Mesenchymal stem cell (in vitro differentiated cells and primary cell): ENCODE measurements around the gene PRIM2.
"Not testable (repeated sequence)": the region's sequence is repeated elsewhere in the genome, so short reads cannot be mapped to it uniquely, and the experiment has no call there.

Source experiments
- DNase-seq: peaks from one replicate; pipeline ENCODE4 v3.0.0-alpha.2; 2013
- H2AFZ ChIP-seq: one replicate; pipeline ENCODE4 v1.6.1; 2013; ENCODE audit warnings: low read depth, mild to moderate bottlenecking, control low read depth, inconsistent platforms, low read length, moderate library complexity
- H2AK5ac ChIP-seq: 2 replicates; pipeline ENCODE4 v1.6.1; 2013; ENCODE audit warnings: low read length, moderate library complexity, mild to moderate bottlenecking, inconsistent platforms; ENCODE audit not compliant: severe bottlenecking
- H2BK120ac ChIP-seq: one replicate; pipeline ENCODE4 v1.6.1; 2013; ENCODE audit warnings: low read depth, mild to moderate bottlenecking, inconsistent platforms, low read length, moderate library complexity
- H2BK12ac ChIP-seq, 2 experiments: one replicate each; pipeline ENCODE4 v1.6.1; 2013; ENCODE audit warnings: inconsistent platforms in 2 of 2, low read length in 2 of 2, mild to moderate bottlenecking in 2 of 2, moderate library complexity in 2 of 2, control low read depth in 1 of 2
- H2BK15ac ChIP-seq: one replicate; pipeline ENCODE4 v1.6.1; 2013; ENCODE audit warnings: mild to moderate bottlenecking, low read depth, inconsistent platforms; ENCODE audit not compliant: poor library complexity, severe bottlenecking
- H2BK5ac ChIP-seq: 2 replicates; pipeline ENCODE4 v1.6.1; 2013; ENCODE audit warnings: low read depth, mild to moderate bottlenecking, low read length, control low read depth, inconsistent platforms; ENCODE audit not compliant: poor library complexity, severe bottlenecking
- H3K14ac ChIP-seq, 2 experiments: one replicate each; pipeline ENCODE4 v1.6.1; 2013; ENCODE audit warnings: inconsistent platforms in 2 of 2, low read length in 2 of 2, control low read depth in 1 of 2, mild to moderate bottlenecking in 1 of 2, moderate library complexity in 1 of 2
- H3K18ac ChIP-seq, 2 experiments: one replicate each; pipeline ENCODE4 v1.6.1; 2013; ENCODE audit warnings: inconsistent platforms in 2 of 2, low read length in 2 of 2, control low read depth in 1 of 2, low read depth in 1 of 2, mild to moderate bottlenecking in 1 of 2
- H3K23ac ChIP-seq, 2 experiments: one replicate each; pipeline ENCODE4 v1.6.1; 2013; ENCODE audit warnings: inconsistent platforms in 2 of 2, low read length in 2 of 2, mild to moderate bottlenecking in 2 of 2, moderate library complexity in 2 of 2, control low read depth in 1 of 2
- H3K27ac ChIP-seq: 2 replicates; pipeline ENCODE4 v1.5.1; 2013; ENCODE audit warnings: mild to moderate bottlenecking, moderate library complexity, low read length, control low read depth, inconsistent platforms; ENCODE audit not compliant: poor library complexity, severe bottlenecking
- H3K27me3 ChIP-seq, 2 experiments: 2 replicates each; pipeline versions ENCODE4 v1.6.1 to v1.7.0; 2013; ENCODE audit warnings: low read length in 2 of 2, mild to moderate bottlenecking in 2 of 2, moderate library complexity in 2 of 2, control low read depth in 1 of 2, inconsistent platforms in 1 of 2; ENCODE audit not compliant: control insufficient read depth in 1 of 2, insufficient read depth in 1 of 2
- H3K36me3 ChIP-seq, 2 experiments: 2 replicates each; pipeline versions ENCODE4 v1.6.1 to v1.7.0; 2013; ENCODE audit warnings: low read length in 2 of 2, control low read depth in 1 of 2, inconsistent platforms in 1 of 2, low read depth in 1 of 2, mild to moderate bottlenecking in 1 of 2; ENCODE audit not compliant: insufficient read depth in 2 of 2, control insufficient read depth in 1 of 2
- H3K4ac ChIP-seq, 2 experiments: one replicate each; pipeline ENCODE4 v1.6.1; 2013; ENCODE audit warnings: inconsistent platforms in 2 of 2, low read length in 2 of 2, mild to moderate bottlenecking in 2 of 2, moderate library complexity in 2 of 2, control low read depth in 1 of 2, low read depth in 1 of 2
- H3K4me1 ChIP-seq: 2 replicates; pipeline ENCODE4 v1.6.1; 2013; ENCODE audit warnings: low read depth, low read length, control low read depth; ENCODE audit not compliant: control insufficient read depth, insufficient read depth
- H3K4me2 ChIP-seq: 2 replicates; pipeline ENCODE4 v1.6.1; 2013; ENCODE audit warnings: low read length, mild to moderate bottlenecking, inconsistent platforms; ENCODE audit not compliant: poor library complexity, severe bottlenecking
- H3K4me3 ChIP-seq, 2 experiments: 2 replicates each; pipeline versions ENCODE4 v1.5.1 to v1.7.0; 2013; ENCODE audit warnings: low read length in 2 of 2, mild to moderate bottlenecking in 2 of 2, control low read depth in 1 of 2, low read depth in 1 of 2; ENCODE audit not compliant: insufficient read depth in 1 of 2
- H3K79me1 ChIP-seq: replicated peaks from 2 replicates; pipeline ENCODE4 v1.6.1; 2013; ENCODE audit warnings: mild to moderate bottlenecking, control low read depth, low read length, inconsistent platforms; ENCODE audit not compliant: poor library complexity, severe bottlenecking
- H3K9ac ChIP-seq: 2 replicates; pipeline ENCODE4 v1.7.0; 2013; ENCODE audit warnings: mild to moderate bottlenecking, low read length, moderate library complexity
- H3K9me3 ChIP-seq: 2 replicates; pipeline ENCODE4 v1.7.0; 2013; ENCODE audit warnings: mild to moderate bottlenecking, low read length; ENCODE audit not compliant: control insufficient read depth
- H4K8ac ChIP-seq: one replicate; pipeline ENCODE4 v1.6.1; 2013; ENCODE audit warnings: inconsistent platforms, mild to moderate bottlenecking, low read length, moderate library complexity
- H4K91ac ChIP-seq: one replicate; pipeline ENCODE4 v1.6.1; 2013; ENCODE audit warnings: mild to moderate bottlenecking, low read length, inconsistent platforms
- WGBS: methylation state at CpG from one replicate; pipeline ENCODE4 v1.1.7; 2013; ENCODE audit warnings: mixed read lengths; 5-methylcytosine and 5-hydroxymethylcytosine counted together

PRIM2 gene

GRCh38 chr6:57306273-57306672 lies 11.2 kb upstream of the PRIM2 start:
- Histone ChIP-seq H3K18ac (no peak overlapping the region), H3K4me3 (no peak overlapping the region), H3K14ac (no peak overlapping the region), H3K4me2 (no peak overlapping the region), H2BK120ac (no peak overlapping the region), H3K4ac (no peak overlapping the region), H2AFZ (no peak overlapping the region), H3K36me3 (no peaks in the 10 kb centered on the region), H2BK15ac (no peak overlapping the region), H3K23ac (no peak overlapping the region), H4K8ac (no peak overlapping the region), H2BK5ac (no peak overlapping the region), H2AK5ac (no peak overlapping the region), H2BK12ac (no peak overlapping the region), H3K9ac (peak overlapping the region; percentile 30), H3K9me3 (no peaks in the 10 kb centered on the region), H3K27ac (no peak overlapping the region), H3K27me3 (no peaks in the 10 kb centered on the region), H4K91ac (no peak overlapping the region), H3K79me1 (no peaks in the 10 kb centered on the region), H3K4me1 (peaks cover 4% of the 10 kb centered on the region)
- 95% methylated on average over 3 of the region's 5 CpGs for WGBS
- no peak for DNase-seq

- H3K9ac ChIP-seq = no peak overlapping the region
- no peak overlapping the region for H3K4me3 ChIP-seq
Measured at GRCh38 chr6:57307850-57308249, 9.6 kb upstream of the PRIM2 start.

DNA sequence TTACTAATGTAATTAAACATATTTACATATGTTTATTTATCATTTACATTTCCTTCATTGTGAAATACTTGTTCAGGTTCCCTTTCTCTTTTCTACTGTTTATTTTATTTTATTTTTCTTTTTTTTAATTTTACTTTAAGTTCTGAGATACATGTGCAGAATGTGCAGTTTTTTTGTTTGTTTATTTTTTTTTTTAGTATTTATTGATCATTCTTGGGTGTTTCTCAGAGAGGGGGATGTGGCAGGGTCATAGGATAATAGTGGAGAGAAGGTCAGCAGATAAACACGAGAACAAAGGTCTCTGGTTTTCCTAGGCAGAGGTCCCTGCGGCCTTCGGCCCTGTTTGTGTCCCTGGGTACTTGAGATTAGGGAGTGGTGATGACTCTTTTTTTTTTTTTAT lies 8.7 kb upstream of the PRIM2 start:
- not testable (repeated sequence) for H3K79me1 ChIP-seq, H3K18ac ChIP-seq, H3K27ac ChIP-seq, H3K4me1 ChIP-seq, H2BK120ac ChIP-seq, H2AFZ ChIP-seq, H3K4ac ChIP-seq, H3K27me3 ChIP-seq, H3K9me3 ChIP-seq, H3K4me3 ChIP-seq, H3K4me2 ChIP-seq, H4K8ac ChIP-seq, H2BK5ac ChIP-seq, H2BK15ac ChIP-seq, H3K14ac ChIP-seq, H3K9ac ChIP-seq, H3K23ac ChIP-seq, H3K36me3 ChIP-seq, H2AK5ac ChIP-seq, H4K91ac ChIP-seq, DNase-seq, H2BK12ac ChIP-seq
- WGBS = no CpG with 5 or more reads among the region's 3 CpGs

More at GRCh38 chr6:57307850-57308249, 9.6 kb upstream of the PRIM2 start:
- no peak overlapping the region for H3K4me2 ChIP-seq
- H2BK12ac ChIP-seq = no peak overlapping the region
- H3K9me3 ChIP-seq = no peaks in the 10 kb centered on the region
- H4K91ac ChIP-seq = no peak overlapping the region
- no CpG with 5 or more reads among the region's 1 CpG for WGBS
- no peak overlapping the region for H2BK5ac ChIP-seq
- no peak overlapping the region for H2BK15ac ChIP-seq
- no peak overlapping the region for H3K23ac ChIP-seq
- no peak overlapping the region for H3K14ac ChIP-seq
- no peaks in the 10 kb centered on the region for H3K79me1 ChIP-seq
- H3K4me1 ChIP-seq = peaks cover 6% of the 10 kb centered on the region
- no peak overlapping the region for H3K4ac ChIP-seq
- no peak for DNase-seq
- no peaks in the 10 kb centered on the region for H3K36me3 ChIP-seq
- H3K18ac ChIP-seq = no peak overlapping the region
- H2AFZ ChIP-seq = no peak overlapping the region
- H3K27ac ChIP-seq = no peak overlapping the region
- H2AK5ac ChIP-seq = no peak overlapping the region
- no peak overlapping the region for H2BK120ac ChIP-seq
- no peak overlapping the region for H4K8ac ChIP-seq
- H3K27me3 ChIP-seq = no peaks in the 10 kb centered on the region

- H3K79me1 ChIP-seq, H2BK15ac ChIP-seq, H3K9me3 ChIP-seq, H2AFZ ChIP-seq, H3K9ac ChIP-seq, H2BK12ac ChIP-seq, H3K4ac ChIP-seq, H4K8ac ChIP-seq, H2AK5ac ChIP-seq, H3K27ac ChIP-seq, H2BK5ac ChIP-seq, H2BK120ac ChIP-seq, H3K4me3 ChIP-seq, H3K4me2 ChIP-seq, H3K27me3 ChIP-seq, H3K14ac ChIP-seq, H3K36me3 ChIP-seq, H3K23ac ChIP-seq, H3K18ac ChIP-seq, H3K4me1 ChIP-seq: not testable (repeated sequence)
- H4K91ac ChIP-seq = peak overlapping the region; percentile 68
- DNase-seq = peak; percentile 43
- WGBS = 93% methylated on average over 20 of the region's 21 CpGs
Measured at GRCh38 chr6:57310095-57310816, 7.2 kb upstream of the PRIM2 start.
